B cell (primary cell): ENCODE results near the gene SLC9A7. TPM values are rescaled to one million over a fixed set of nuclear protein-coding genes. Genes with fewer than 3 reads are reported as not detected.

ENCODE experiments used
- ATAC-seq: fragments of 200-7000 bp; cut with Tn5 transposase; one replicate; pipeline ENCODE4 v1.10.0; 2021; ENCODE audit warnings: low read depth, mild to moderate bottlenecking, moderate number of reproducible peaks, moderate library complexity
- CTCF ChIA-PET: fragments of 350-600 bp; sonication (Branson Sonifier 250); formaldehyde crosslinking; loops from one replicate; lab custom pipeline; 2021; ENCODE audit warnings: antibody characterized with exemption, inconsistent platforms; lab: Charles Lee
- POLR2A ChIA-PET: fragments of 350-600 bp; sonication (Branson Sonifier 250); formaldehyde crosslinking; loops from one replicate; lab custom pipeline; 2021; ENCODE audit warnings: antibody characterized with exemption; lab: Charles Lee
- DNase-seq: peaks from one replicate; pipeline ENCODE4 v3.0.0; 2013
- H2AFZ ChIP-seq: 2 replicates; pipeline ENCODE4 v1.6.1; 2012; ENCODE audit warnings: mild to moderate bottlenecking, low read depth, low read length; ENCODE audit not compliant: insufficient read depth, poor library complexity, severe bottlenecking
- H3K27ac ChIP-seq, 2 donors: 1 replicate in 1 of 2; 2 replicates in 1 of 2; pipeline ENCODE4 v1.5.1; 2012 to 2013; ENCODE audit warnings: low read length in 2 of 2, mild to moderate bottlenecking in 2 of 2, moderate library complexity in 1 of 2
- H3K27me3 ChIP-seq, 4 experiments: fragments of 200-600 bp in 1 of 4; sonication (generic) in 1 of 4; replicated peaks in 1 of 4; 1 replicate in 2 of 4; 2 replicates in 2 of 4; pipeline versions ENCODE4 v1.6.1 to v1.7.0; 2013 to 2016; ENCODE audit warnings: low read length in 3 of 4, mild to moderate bottlenecking in 2 of 4, mixed read lengths in 1 of 4, moderate library complexity in 1 of 4; ENCODE audit not compliant: insufficient read depth in 4 of 4, control insufficient read depth in 3 of 4; ENCODE audit errors: control extremely low read depth in 1 of 4
- H3K36me3 ChIP-seq, 2 experiments: replicated peaks in 1 of 2; 1 replicate in 1 of 2; 2 replicates in 1 of 2; pipeline versions ENCODE4 v1.6.1 to v1.7.1; 2013; ENCODE audit warnings: low read length in 1 of 2; ENCODE audit not compliant: insufficient read depth in 2 of 2, control insufficient read depth in 1 of 2; ENCODE audit errors: control extremely low read depth in 1 of 2, extremely low read depth in 1 of 2
- H3K4me1 ChIP-seq, 2 donors: fragments of 200-600 bp in 1 of 2; sonication (generic) in 1 of 2; 1 replicate in 1 of 2; 2 replicates in 1 of 2; pipeline versions ENCODE4 v1.5.1 to v1.6.1; 2013 to 2017; ENCODE audit warnings: low read length in 2 of 2; ENCODE audit not compliant: control insufficient read depth in 2 of 2, insufficient read depth in 2 of 2
- H3K4me2 ChIP-seq: replicated peaks from 2 replicates; pipeline ENCODE3; 2012; ENCODE audit warnings: mild to moderate bottlenecking, low read depth, low read length; ENCODE audit not compliant: poor library complexity, severe bottlenecking
- H3K4me3 ChIP-seq, 5 experiments: fragments of 200-600 bp in 1 of 5; sonication (generic) in 1 of 5; 1 replicate in 3 of 5; 2 replicates in 2 of 5; pipeline versions ENCODE4 v1.5.1 to v1.7.0; 2011 to 2016; ENCODE audit warnings: low read length in 4 of 5, mild to moderate bottlenecking in 4 of 5, low read depth in 2 of 5, control low read depth in 1 of 5, moderate library complexity in 1 of 5; ENCODE audit not compliant: insufficient read depth in 1 of 5; ENCODE audit errors: control extremely low read depth in 1 of 5, extremely low read depth in 1 of 5
- H3K79me2 ChIP-seq: fragments of 200-600 bp; sonication (generic); one replicate; pipeline ENCODE4 v1.6.0; 2016; ENCODE audit warnings: low read length; ENCODE audit not compliant: control insufficient read depth, insufficient read depth
- H3K9ac ChIP-seq: fragments of 200-600 bp; sonication (generic); 2 replicates; pipeline ENCODE4 v1.6.1; 2017; ENCODE audit warnings: mild to moderate bottlenecking, low read length, moderate library complexity
- H3K9me3 ChIP-seq, 3 donors: one replicate each; pipeline versions ENCODE4 v1.6.1 to v1.7.1; 2013; ENCODE audit warnings: low read length in 2 of 3; ENCODE audit not compliant: control insufficient read depth in 2 of 3, insufficient read depth in 1 of 3; ENCODE audit errors: control extremely low read depth in 1 of 3
- H4K20me1 ChIP-seq: 2 replicates; pipeline ENCODE4 v1.6.0; 2012; ENCODE audit warnings: mild to moderate bottlenecking, low read length; ENCODE audit not compliant: insufficient read depth, control insufficient read depth, poor library complexity, severe bottlenecking
- H3K27ac Mint-ChIP-seq: one replicate; pipeline ENCODE4 v1.8.0; 2021; ENCODE audit warnings: mixed read lengths
- H3K27me3 Mint-ChIP-seq: one replicate; pipeline ENCODE4 v1.8.0; 2021; ENCODE audit warnings: mixed read lengths
- H3K4me1 Mint-ChIP-seq: one replicate; pipeline ENCODE4 v1.8.0; 2021; ENCODE audit warnings: mixed read lengths
- H3K4me3 Mint-ChIP-seq: one replicate; pipeline ENCODE4 v1.8.0; 2021; ENCODE audit warnings: mixed read lengths
- H3K9me3 Mint-ChIP-seq: one replicate; pipeline ENCODE4 v1.8.0; 2022; ENCODE audit warnings: mixed read lengths; ENCODE audit not compliant: insufficient read depth
- EZH2 ChIP-seq: IDR thresholded peaks from 2 replicates; pipeline ENCODE4 v1.6.1; 2012; ENCODE audit warnings: borderline replicate concordance, low read depth, mild to moderate bottlenecking, moderate library complexity, low read length; ENCODE audit not compliant: insufficient read depth, poor library complexity, severe bottlenecking
- whole genome bisulfite sequencing: methylation state at CpG from one replicate; pipeline ENCODE4 v1.1.5; 2013; ENCODE audit warnings: missing lambda C conversion rate; ENCODE audit not compliant: insufficient coverage; 5-methylcytosine and 5-hydroxymethylcytosine counted together
- intact Hi-C: fragments of 100-400 bp; cut with micrococcal nuclease; formaldehyde crosslinking; loops from one replicate; pipeline ENCODE4 v1.10.0; 2022
- polyA plus RNA-seq: library from polyadenylated mRNA; depleted of rRNA; stranded (reverse); fragments of >200 nt; gene quantifications from 2 replicates; pipeline ENCODE4 v1.2.3, GENCODE V29; 2012
- total RNA-seq, 2 donors: library from RNA; stranded (reverse); fragments of 120-200 nt in 1 of 2; gene quantifications; 1 replicate in 1 of 2; 2 replicates in 1 of 2; pipeline versions ENCODE4 v1.2.3 to v1.2.4, GENCODE V29; 2013 to 2022
- TF ChIP-seq, protein P1 (sequence below): fragments of 200-600 bp; IDR thresholded peaks from one replicate; pipeline ENCODE4 v1.8.0; 2022; ENCODE audit warnings: antibody characterized with exemption, mild to moderate bottlenecking

Gene SLC9A7
- total and polyA plus RNA-seq, 2 donors (not counting 1 experiment from before 2014, with no cell fraction given), result 24.9 to 53.2 TPM

DNA sequence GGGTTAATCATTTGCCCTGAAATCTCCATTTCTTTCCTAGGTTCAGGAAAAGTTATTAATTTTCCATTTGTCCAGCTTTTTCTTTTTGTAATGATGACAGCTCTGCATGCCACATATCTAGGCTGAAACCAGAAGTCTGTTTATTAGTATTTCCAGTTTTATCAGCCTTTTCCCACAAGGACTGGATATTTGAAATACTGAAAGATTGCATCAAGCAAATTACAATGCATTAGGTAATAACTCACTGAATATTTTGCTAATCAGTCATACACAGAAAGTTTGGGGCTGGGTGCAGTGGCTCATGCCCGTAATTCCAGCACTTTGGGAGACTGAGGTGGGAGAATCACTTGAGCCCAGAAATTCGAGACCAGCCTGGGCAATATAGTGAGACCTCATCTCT is 21.5 kb downstream of the SLC9A7 start:
- ChIA-PET CTCF (no interaction called here), POLR2A (no interaction called here)
- H3K27me3 Mint-ChIP-seq, result no peaks in the 10 kb centered on the region
- Histone ChIP-seq H3K4me2 (no peak overlapping the region), H3K4me1 (peaks cover 0 to 7% of the 10 kb centered on the region in 2 donors), H3K36me3 (peaks cover 0 to 6% of the 10 kb centered on the region in 2 experiments), H3K9me3 (peaks cover 0 to 14% (median 7%) of the 10 kb centered on the region in 3 donors), H3K9ac (no peak overlapping the region), H3K4me3 (no peak overlapping the region), H4K20me1 (peaks cover 5% of the 10 kb centered on the region), H2AFZ (no peak overlapping the region), H3K79me2 (peaks cover 88% of the 10 kb centered on the region), H3K27me3 (no peaks in the 10 kb centered on the region), H3K27ac (no peak overlapping the region)
- ATAC-seq (no peak), DNase-seq (no peak)
- no CpG with 5 or more reads among the region's 2 CpGs for WGBS
- H3K9me3 Mint-ChIP-seq, result peaks cover 6% of the 10 kb centered on the region
- H3K4me3 Mint-ChIP-seq, result no peak overlapping the region
- H3K27ac Mint-ChIP-seq, result no peak overlapping the region
- H3K4me1 Mint-ChIP-seq, result peaks cover 34% of the 10 kb centered on the region
- no peak for TF ChIP-seq EZH2
- TF ChIP-seq, protein P1, sequence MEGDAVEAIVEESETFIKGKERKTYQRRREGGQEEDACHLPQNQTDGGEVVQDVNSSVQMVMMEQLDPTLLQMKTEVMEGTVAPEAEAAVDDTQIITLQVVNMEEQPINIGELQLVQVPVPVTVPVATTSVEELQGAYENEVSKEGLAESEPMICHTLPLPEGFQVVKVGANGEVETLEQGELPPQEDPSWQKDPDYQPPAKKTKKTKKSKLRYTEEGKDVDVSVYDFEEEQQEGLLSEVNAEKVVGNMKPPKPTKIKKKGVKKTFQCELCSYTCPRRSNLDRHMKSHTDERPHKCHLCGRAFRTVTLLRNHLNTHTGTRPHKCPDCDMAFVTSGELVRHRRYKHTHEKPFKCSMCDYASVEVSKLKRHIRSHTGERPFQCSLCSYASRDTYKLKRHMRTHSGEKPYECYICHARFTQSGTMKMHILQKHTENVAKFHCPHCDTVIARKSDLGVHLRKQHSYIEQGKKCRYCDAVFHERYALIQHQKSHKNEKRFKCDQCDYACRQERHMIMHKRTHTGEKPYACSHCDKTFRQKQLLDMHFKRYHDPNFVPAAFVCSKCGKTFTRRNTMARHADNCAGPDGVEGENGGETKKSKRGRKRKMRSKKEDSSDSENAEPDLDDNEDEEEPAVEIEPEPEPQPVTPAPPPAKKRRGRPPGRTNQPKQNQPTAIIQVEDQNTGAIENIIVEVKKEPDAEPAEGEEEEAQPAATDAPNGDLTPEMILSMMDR, result no peak
- intact Hi-C loops, result no loop called here

DNA sequence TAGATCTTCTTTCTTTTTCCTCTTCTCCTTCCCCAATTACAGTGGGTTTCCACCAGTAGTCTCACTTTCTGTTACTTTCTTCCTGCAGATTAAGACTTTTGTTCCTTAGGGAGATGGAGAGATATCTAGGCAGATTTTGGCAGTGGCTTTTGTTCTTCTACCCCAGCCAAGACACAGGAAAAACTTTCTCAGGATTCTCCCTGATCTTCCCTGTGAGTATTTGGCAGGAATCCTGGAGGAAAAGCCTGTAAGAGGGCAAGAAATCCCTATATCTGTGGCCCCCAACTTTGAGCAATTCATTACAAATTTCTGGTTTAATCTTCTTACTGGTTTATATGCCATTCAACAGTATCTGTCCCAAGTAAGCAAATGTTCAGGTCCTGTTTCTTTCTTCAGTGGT is 21.9 kb downstream of the SLC9A7 start:
- Histone ChIP-seq H2AFZ (no peak overlapping the region), H3K9ac (no peak overlapping the region), H4K20me1 (peaks cover 5% of the 10 kb centered on the region), H3K27me3 (no peaks in the 10 kb centered on the region), H3K9me3 (peaks cover 0 to 14% (median 7%) of the 10 kb centered on the region in 3 donors), H3K4me1 (peaks cover 0 to 7% of the 10 kb centered on the region in 2 donors), H3K79me2 (peaks cover 88% of the 10 kb centered on the region), H3K36me3 (peaks cover 0 to 6% of the 10 kb centered on the region in 2 experiments), H3K27ac (no peak overlapping the region), H3K4me2 (no peak overlapping the region), H3K4me3 (no peak overlapping the region)
- intact Hi-C loops, result no loop called here
- CTCF ChIA-PET, result no interaction called here
- H3K9me3 Mint-ChIP-seq, result peaks cover 6% of the 10 kb centered on the region
- DNase-seq (no peak), ATAC-seq (no peak)
- no peak overlapping the region for H3K27ac Mint-ChIP-seq
- no peak overlapping the region for H3K4me3 Mint-ChIP-seq
- POLR2A ChIA-PET, result no interaction called here
- peaks cover 33% of the 10 kb centered on the region for H3K4me1 Mint-ChIP-seq
- no peak for TF ChIP-seq EZH2
- TF ChIP-seq, protein P1, result no peak
- H3K27me3 Mint-ChIP-seq, result no peaks in the 10 kb centered on the region
